ENCODE results near the gene PFKFB2. TPM values are rescaled to one million over a fixed set of nuclear protein-coding genes. Genes with fewer than 3 reads are reported as not detected.

The PFKFB2 gene
- total and polyA plus RNA-seq, 2 of the 8 experiments (the other 6 are each of a cell fraction or from before 2014, with no cell fraction given), result 6.7 to 19.1 TPM

DNA sequence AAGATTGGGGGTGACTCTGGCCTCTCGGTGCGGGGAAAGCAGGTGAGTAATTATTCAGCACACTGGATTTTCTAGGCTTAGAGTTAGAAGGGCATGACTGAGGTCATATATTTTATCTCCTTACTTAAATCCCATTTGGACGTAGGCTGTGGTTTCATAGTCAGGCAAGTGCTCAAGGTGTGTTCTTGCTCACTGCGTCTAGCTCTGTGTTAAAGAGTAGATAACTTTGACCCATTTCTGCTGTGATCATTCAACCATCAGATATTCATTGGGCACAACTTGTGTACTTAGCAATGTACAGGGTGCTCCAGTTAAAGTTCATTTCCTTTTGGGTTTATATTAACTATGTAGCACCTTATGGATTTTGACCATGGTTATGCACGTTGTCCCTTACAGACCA lies 14.6 kb downstream of the PFKFB2 start:
- TF ChIP-seq NRF1 (IDR thresholded peaks at IDR 0.05; ENCODE audit: low read depth, low read length), result no peak
- Histone ChIP-seq H3K23me2 (ENCODE audit: low read depth, low read length) (no peaks in the 10 kb centered on the region), H3K9me3 (ENCODE audit: insufficient read depth in 2 of 2, low read depth in 1 of 2, low read length in 1 of 2) (no peaks in the 10 kb centered on the region), H2BK12ac (ENCODE audit: low read depth, low read length) (no peak overlapping the region), H2AFZ (ENCODE audit: low read length) (no peak overlapping the region), H4K5ac (ENCODE audit: insufficient read length, low read depth, low read length) (no peak overlapping the region), H2AK5ac (ENCODE audit: low read depth, low read length) (no peak overlapping the region), H3K9ac (replicated peaks in 1 of 4; ENCODE audit: extremely low read depth in 1 of 4, low read depth in 3 of 4, low read length in 3 of 4) (no peak overlapping the region), H3K23ac (ENCODE audit: insufficient read length) (no peak overlapping the region), H3K4me2 (ENCODE audit: insufficient read depth in 1 of 2, low read depth in 2 of 2, low read length in 2 of 2) (no peak overlapping the region), H3K14ac (ENCODE audit: insufficient read length) (no peak overlapping the region), H3K4me3 (ENCODE audit: extremely low read depth in 1 of 4, insufficient read depth in 2 of 4, low read depth in 3 of 4, low read length in 4 of 4) (no peak overlapping the region), H3K4me1 (replicated peaks in 1 of 4; ENCODE audit: control insufficient read depth in 3 of 4, insufficient read depth in 4 of 4, low read length in 3 of 4) (no peaks in the 10 kb centered on the region), H3K4ac (replicated peaks; ENCODE audit: insufficient read length, low read depth, low read length) (no peak overlapping the region), H3K79me2 (ENCODE audit: control insufficient read depth in 1 of 2, insufficient read depth in 2 of 2, low read length in 2 of 2) (no peaks in the 10 kb centered on the region), H3K36me3 (ENCODE audit: control insufficient read depth in 2 of 4, insufficient read depth in 4 of 4, low read length in 3 of 4) (peaks cover 3 to 47% (median 33%) of the 10 kb centered on the region in 4 experiments), H2BK5ac (ENCODE audit: low read depth, low read length) (no peak overlapping the region), H3K18ac (ENCODE audit: extremely low read depth, low read length) (no peak overlapping the region), H2BK120ac (replicated peaks; ENCODE audit: low read depth, low read length) (no peak overlapping the region), H4K8ac (ENCODE audit: extremely low read depth, insufficient read depth, low read length) (no peak overlapping the region), H2BK20ac (ENCODE audit: low read length) (no peak overlapping the region), H3K27ac (ENCODE audit: low read depth, low read length) (no peak overlapping the region), H3K79me1 (ENCODE audit: low read depth, low read length) (0 out of 2 replicates have a peak, but pooled peaks cover 2% of the 10 kb centered on the region), H3K56ac (replicated peaks; ENCODE audit: insufficient read length, low read depth, low read length) (no peak overlapping the region), H2BK15ac (ENCODE audit: low read length) (no peak overlapping the region), H3K27me3 (replicated peaks in 1 of 4; ENCODE audit: control insufficient read depth in 3 of 4, extremely low read depth in 1 of 4, insufficient read depth in 3 of 4, low read length in 3 of 4) (no peaks in the 10 kb centered on the region), H4K20me1 (replicated peaks in 1 of 2; ENCODE audit: control insufficient read depth in 1 of 2, insufficient read depth in 2 of 2, low read length in 2 of 2) (peaks cover 0 to 2% of the 10 kb centered on the region in 2 experiments), H4K91ac (replicated peaks; ENCODE audit: insufficient read length, low read length) (no peak overlapping the region)
- POLR2A ChIA-PET (ENCODE audit: partially characterized antibody), result interaction anchor here (0.9 kb wide), 1 partner anchor 13 kb away, joined by 3 read pairs; no protein-coding TSS in a partner anchor
- DNase-seq (ENCODE audit: low read depth in 1 of 2, low spot score in 2 of 2) (no peak), FAIRE-seq (no peak)
- 89% methylated on average over 5 of the region's 5 CpGs; no CpG with 5 or more reads in 1 of the 2 experiments for WGBS, 2 experiments (ENCODE audit: extremely low coverage in 1 of 2, insufficient coverage in 1 of 2, insufficient read length in 1 of 2, insufficient replicate concordance in 2 of 2, low coverage in 1 of 2, low lambda C conversion rate in 2 of 2, missing lambda C conversion rate in 1 of 2)
- CTCF ChIA-PET (ENCODE audit: partially characterized antibody), result interaction anchor here (1.1 to 1.5 kb wide), 3 partner anchors 8 to 11 kb away, joined by 3 to 5 read pairs (median 4); no protein-coding TSS in a partner anchor

Measured in H1 (cell line).